ENCODE measurements around the gene EHBP1.

GRCh38 chr2:62760026-62760425 is 54.5 kb downstream of the EHBP1 start:
- TF ChIP-seq, protein P1, sequence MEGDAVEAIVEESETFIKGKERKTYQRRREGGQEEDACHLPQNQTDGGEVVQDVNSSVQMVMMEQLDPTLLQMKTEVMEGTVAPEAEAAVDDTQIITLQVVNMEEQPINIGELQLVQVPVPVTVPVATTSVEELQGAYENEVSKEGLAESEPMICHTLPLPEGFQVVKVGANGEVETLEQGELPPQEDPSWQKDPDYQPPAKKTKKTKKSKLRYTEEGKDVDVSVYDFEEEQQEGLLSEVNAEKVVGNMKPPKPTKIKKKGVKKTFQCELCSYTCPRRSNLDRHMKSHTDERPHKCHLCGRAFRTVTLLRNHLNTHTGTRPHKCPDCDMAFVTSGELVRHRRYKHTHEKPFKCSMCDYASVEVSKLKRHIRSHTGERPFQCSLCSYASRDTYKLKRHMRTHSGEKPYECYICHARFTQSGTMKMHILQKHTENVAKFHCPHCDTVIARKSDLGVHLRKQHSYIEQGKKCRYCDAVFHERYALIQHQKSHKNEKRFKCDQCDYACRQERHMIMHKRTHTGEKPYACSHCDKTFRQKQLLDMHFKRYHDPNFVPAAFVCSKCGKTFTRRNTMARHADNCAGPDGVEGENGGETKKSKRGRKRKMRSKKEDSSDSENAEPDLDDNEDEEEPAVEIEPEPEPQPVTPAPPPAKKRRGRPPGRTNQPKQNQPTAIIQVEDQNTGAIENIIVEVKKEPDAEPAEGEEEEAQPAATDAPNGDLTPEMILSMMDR (conservative IDR thresholded peaks at IDR 0.05 in 1 of 2, IDR thresholded peaks at IDR 0.05 in 1 of 2; ENCODE audit: extremely low read depth in 1 of 2, insufficient read depth in 1 of 2, low read depth in 1 of 2, low read length in 2 of 2), result no peak
- TF ChIP-seq EZH2 (IDR thresholded peaks at IDR 0.05; ENCODE audit: borderline replicate concordance, low read length), result no peak
